Neural progenitor cell (in vitro differentiated cells): ENCODE measurements around the gene LGALS4. TPM values are rescaled to one million over a fixed set of nuclear protein-coding genes. Genes with fewer than 3 reads are reported as not detected.
"Not testable (repeated sequence)": the region's sequence is repeated elsewhere in the genome, so short reads cannot be mapped to it uniquely, and the experiment has no call there.

Experiments used
- DNase-seq: peaks from one replicate; pipeline ENCODE4 v3.0.0-alpha.2; 2016; ENCODE audit warnings: low spot score
- H2AFZ ChIP-seq: fragments of 200-600 bp; sonication (generic); replicated peaks from 2 replicates; pipeline ENCODE4 v1.6.1; 2016; ENCODE audit warnings: antibody characterized with exemption
- H3F3A ChIP-seq: fragments of 200-600 bp; sonication (generic); 2 replicates; pipeline ENCODE4 v1.6.1; 2016; ENCODE audit warnings: antibody characterized with exemption, low read depth
- H3K27ac ChIP-seq: fragments of 200-600 bp; sonication (generic); 2 replicates; pipeline ENCODE4 v1.5.1; 2016; ENCODE audit warnings: mild to moderate bottlenecking
- H3K27me3 ChIP-seq: fragments of 200-600 bp; sonication (generic); 2 replicates; pipeline ENCODE4 v1.6.1; 2016; ENCODE audit warnings: mild to moderate bottlenecking, moderate library complexity
- H3K36me3 ChIP-seq: fragments of 200-600 bp; sonication (generic); 2 replicates; pipeline ENCODE4 v1.5.1; 2016
- H3K4me1 ChIP-seq: fragments of 200-600 bp; sonication (generic); 2 replicates; pipeline ENCODE4 v1.6.1; 2016; ENCODE audit warnings: mixed run types
- H3K4me2 ChIP-seq: fragments of 200-600 bp; sonication (generic); 2 replicates; pipeline ENCODE4 v1.6.1; 2016
- H3K4me3 ChIP-seq: fragments of 200-600 bp; sonication (generic); 2 replicates; pipeline ENCODE4 v1.5.1; 2016
- H3K79me2 ChIP-seq: fragments of 200-600 bp; sonication (generic); 2 replicates; pipeline ENCODE4 v1.6.1; 2016; ENCODE audit warnings: low read depth
- H3K9ac ChIP-seq: fragments of 200-600 bp; sonication (generic); 2 replicates; pipeline ENCODE4 v1.6.1; 2016
- H3K9me3 ChIP-seq: fragments of 200-600 bp; sonication (generic); 2 replicates; pipeline ENCODE4 v1.5.1; 2016; ENCODE audit warnings: low read depth
- H4K20me1 ChIP-seq: fragments of 200-600 bp; sonication (generic); 2 replicates; pipeline ENCODE4 v1.6.1; 2016; ENCODE audit warnings: low read depth
- H3K27ac Mint-ChIP-seq: 3 replicates; pipeline ENCODE4 v1.8.0; 2021; ENCODE audit warnings: mixed read lengths
- H3K27me3 Mint-ChIP-seq: 2 replicates; pipeline ENCODE4 v1.8.0; 2022; ENCODE audit warnings: low read depth, mild to moderate bottlenecking, inconsistent platforms, moderate library complexity, mixed read lengths; ENCODE audit not compliant: insufficient read depth
- H3K36me3 Mint-ChIP-seq: 3 replicates; pipeline ENCODE4 v1.8.0; 2021; ENCODE audit warnings: mixed read lengths
- H3K4me1 Mint-ChIP-seq: 3 replicates; pipeline ENCODE4 v1.8.0; 2021; ENCODE audit warnings: mixed read lengths
- H3K4me3 Mint-ChIP-seq: 3 replicates; pipeline ENCODE4 v1.8.0; 2021; ENCODE audit warnings: mild to moderate bottlenecking, moderate library complexity, mixed read lengths
- H3K9me3 Mint-ChIP-seq: 3 replicates; pipeline ENCODE4 v1.8.0; 2020; ENCODE audit warnings: mixed read lengths
- EZH2 ChIP-seq: fragments of 200-600 bp; sonication (generic); IDR thresholded peaks from 2 replicates; pipeline ENCODE4 v1.6.1; 2017; ENCODE audit warnings: antibody characterized with exemption, mild to moderate bottlenecking, moderate library complexity
- EZH2phosphoT487 ChIP-seq: fragments of 200-600 bp; sonication (generic); IDR thresholded peaks from 2 replicates; pipeline ENCODE4 v1.6.1; 2017; ENCODE audit warnings: antibody characterized with exemption
- total RNA-seq: library from RNA; depleted of rRNA; stranded (reverse); fragments of >200 nt; gene quantifications from 2 replicates; pipeline ENCODE4 v1.2.3, GENCODE V29; 2015; ENCODE audit warnings: low replicate concordance
- TF ChIP-seq, protein P1 (sequence below): fragments of 200-600 bp; sonication (generic); IDR thresholded peaks from 2 replicates; pipeline ENCODE4 v1.5.1; 2017; ENCODE audit warnings: antibody characterized with exemption, mild to moderate bottlenecking

LGALS4 gene
- total RNA-seq, 1 donor from 2014 or later = not detected

DNA sequence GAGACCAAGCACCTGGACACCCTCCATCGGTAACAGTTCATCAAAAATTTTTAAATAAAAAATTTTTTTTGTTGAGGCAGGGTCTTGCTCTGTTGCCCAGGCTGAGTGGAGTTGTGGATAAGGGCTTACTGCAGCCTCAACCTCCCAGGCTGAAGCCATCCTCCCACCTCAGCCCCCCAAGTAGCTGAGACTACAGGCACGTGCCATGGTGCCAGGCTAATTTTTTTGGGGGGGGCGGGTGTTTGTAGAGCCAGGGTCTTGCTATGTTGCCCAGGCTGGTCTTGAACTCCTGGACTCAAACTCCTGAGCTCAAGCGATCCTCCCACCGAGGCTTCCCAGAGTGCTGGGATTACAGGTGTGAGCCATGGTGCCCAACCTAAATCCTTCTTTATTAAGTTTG, 19.1 kb downstream of the LGALS4 start:
- Histone ChIP-seq H3K27me3 (no peaks in the 10 kb centered on the region), H3K9ac (no peak overlapping the region), H3K27ac (no peak overlapping the region), H3K4me2 (no peak overlapping the region), H3F3A (no peaks in the 10 kb centered on the region), H3K9me3 (no peaks in the 10 kb centered on the region), H2AFZ (no peak overlapping the region), H4K20me1 (no peaks in the 10 kb centered on the region), H3K4me1 (no peaks in the 10 kb centered on the region), H3K4me3 (no peak overlapping the region), H3K79me2 (no peaks in the 10 kb centered on the region), H3K36me3 (no peaks in the 10 kb centered on the region)
- H3K27ac Mint-ChIP-seq = no peak overlapping the region
- TF ChIP-seq, protein P1, sequence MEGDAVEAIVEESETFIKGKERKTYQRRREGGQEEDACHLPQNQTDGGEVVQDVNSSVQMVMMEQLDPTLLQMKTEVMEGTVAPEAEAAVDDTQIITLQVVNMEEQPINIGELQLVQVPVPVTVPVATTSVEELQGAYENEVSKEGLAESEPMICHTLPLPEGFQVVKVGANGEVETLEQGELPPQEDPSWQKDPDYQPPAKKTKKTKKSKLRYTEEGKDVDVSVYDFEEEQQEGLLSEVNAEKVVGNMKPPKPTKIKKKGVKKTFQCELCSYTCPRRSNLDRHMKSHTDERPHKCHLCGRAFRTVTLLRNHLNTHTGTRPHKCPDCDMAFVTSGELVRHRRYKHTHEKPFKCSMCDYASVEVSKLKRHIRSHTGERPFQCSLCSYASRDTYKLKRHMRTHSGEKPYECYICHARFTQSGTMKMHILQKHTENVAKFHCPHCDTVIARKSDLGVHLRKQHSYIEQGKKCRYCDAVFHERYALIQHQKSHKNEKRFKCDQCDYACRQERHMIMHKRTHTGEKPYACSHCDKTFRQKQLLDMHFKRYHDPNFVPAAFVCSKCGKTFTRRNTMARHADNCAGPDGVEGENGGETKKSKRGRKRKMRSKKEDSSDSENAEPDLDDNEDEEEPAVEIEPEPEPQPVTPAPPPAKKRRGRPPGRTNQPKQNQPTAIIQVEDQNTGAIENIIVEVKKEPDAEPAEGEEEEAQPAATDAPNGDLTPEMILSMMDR = no peak
- TF ChIP-seq EZH2 = no peak
- TF ChIP-seq EZH2phosphoT487 = no peak
- peaks cover 2% of the 10 kb centered on the region for H3K27me3 Mint-ChIP-seq
- H3K9me3 Mint-ChIP-seq = peaks cover 7% of the 10 kb centered on the region
- no peak for DNase-seq
- peaks cover 3% of the 10 kb centered on the region for H3K4me1 Mint-ChIP-seq
- no peaks in the 10 kb centered on the region for H3K36me3 Mint-ChIP-seq
- H3K4me3 Mint-ChIP-seq = no peak overlapping the region

DNA sequence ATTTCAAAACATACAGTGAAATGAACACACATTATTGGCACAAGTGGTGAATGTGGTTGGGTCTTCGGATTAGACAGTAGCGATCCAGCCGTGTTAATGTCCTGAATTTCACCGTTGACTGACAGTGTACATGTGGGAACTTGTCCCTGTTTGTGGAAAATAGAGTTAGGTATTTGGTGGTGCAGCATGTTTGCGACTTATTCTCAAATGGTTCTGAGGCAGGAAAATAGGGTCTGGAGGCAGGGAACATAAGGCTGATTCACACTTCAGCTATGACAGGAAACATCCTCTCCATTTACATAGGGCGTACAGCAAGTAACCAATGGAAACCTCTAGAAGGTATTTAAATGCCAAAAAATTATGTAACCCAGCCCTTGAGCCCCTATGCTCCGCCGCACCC, 19.6 kb downstream of the LGALS4 start:
- peaks cover 2% of the 10 kb centered on the region for H3K27me3 Mint-ChIP-seq
- H3K9ac ChIP-seq = no peak overlapping the region
- H3K36me3 Mint-ChIP-seq = no peaks in the 10 kb centered on the region
- peaks cover 5% of the 10 kb centered on the region for H3K4me1 Mint-ChIP-seq
- no peaks in the 10 kb centered on the region for H3K27me3 ChIP-seq
- H3F3A ChIP-seq = no peaks in the 10 kb centered on the region
- TF ChIP-seq, protein P1 = no peak
- no peak for TF ChIP-seq EZH2phosphoT487
- TF ChIP-seq EZH2 = no peak
- H4K20me1 ChIP-seq = no peaks in the 10 kb centered on the region
- H2AFZ ChIP-seq = no peak overlapping the region
- no peaks in the 10 kb centered on the region for H3K36me3 ChIP-seq
- H3K9me3 Mint-ChIP-seq = peaks cover 7% of the 10 kb centered on the region
- no peaks in the 10 kb centered on the region for H3K79me2 ChIP-seq
- no peaks in the 10 kb centered on the region for H3K4me1 ChIP-seq
- no peak overlapping the region for H3K4me3 ChIP-seq
- DNase-seq = no peak
- no peak overlapping the region for H3K4me2 ChIP-seq
- H3K27ac ChIP-seq = no peak overlapping the region
- H3K4me3 Mint-ChIP-seq = no peak overlapping the region
- no peaks in the 10 kb centered on the region for H3K9me3 ChIP-seq
- no peak overlapping the region for H3K27ac Mint-ChIP-seq

DNA sequence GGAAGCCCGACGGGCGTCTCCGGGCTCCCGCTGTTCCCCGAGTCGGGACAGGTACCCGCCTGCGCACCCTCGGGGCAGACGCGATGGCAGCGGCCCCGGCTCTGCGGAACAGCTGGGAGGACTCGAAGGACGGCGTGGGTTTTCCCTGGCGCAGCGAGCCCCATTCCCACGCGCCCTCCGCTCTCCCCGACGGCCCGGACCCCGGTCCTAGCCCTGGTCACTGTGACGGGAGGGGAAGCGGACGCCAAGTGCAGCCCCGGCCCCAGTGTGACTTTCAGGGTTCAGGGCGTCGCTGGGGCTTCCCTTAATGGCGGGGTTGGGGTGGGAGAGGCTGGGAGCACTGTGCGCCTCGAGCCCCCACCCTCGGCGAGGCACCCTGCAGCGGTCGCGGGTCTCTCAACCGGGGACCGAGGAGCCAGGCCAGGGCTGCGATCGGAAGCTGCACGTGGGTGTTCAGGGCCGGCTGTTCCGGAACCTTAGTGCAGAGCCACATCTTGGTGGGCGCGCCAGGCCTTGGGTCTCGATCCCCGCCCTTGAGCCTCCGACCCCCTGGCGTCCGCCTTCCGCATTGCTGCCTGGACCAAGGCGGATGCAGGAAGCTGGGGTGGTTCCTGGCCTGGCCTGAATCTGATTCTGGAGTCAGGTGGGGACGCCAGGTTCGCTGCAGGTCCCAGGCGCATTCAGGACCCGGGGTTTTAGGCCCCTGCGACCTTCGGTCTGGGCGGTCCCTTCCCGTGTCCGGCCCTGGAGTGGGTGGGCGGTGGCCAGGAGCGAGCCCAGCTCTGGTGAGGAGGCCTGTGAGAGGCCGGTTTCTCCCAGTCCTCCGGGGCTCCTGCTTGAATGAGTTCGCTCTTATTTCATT, 20.3 kb downstream of the LGALS4 start:
- Histone ChIP-seq H3K36me3 (no peaks in the 10 kb centered on the region), H2AFZ (no peak overlapping the region), H3K9ac (no peak overlapping the region), H3F3A (no peaks in the 10 kb centered on the region), H3K4me2 (no peak overlapping the region), H3K27ac (no peak overlapping the region), H3K27me3 (no peaks in the 10 kb centered on the region), H3K4me3 (no peak overlapping the region), H3K79me2 (no peaks in the 10 kb centered on the region), H4K20me1 (no peaks in the 10 kb centered on the region), H3K9me3 (no peaks in the 10 kb centered on the region), H3K4me1 (no peaks in the 10 kb centered on the region)
- H3K27me3 Mint-ChIP-seq = peaks cover 2% of the 10 kb centered on the region
- TF ChIP-seq, protein P1 = no peak
- TF ChIP-seq EZH2phosphoT487 (no peak), EZH2 (no peak)
- DNase-seq = no peak
- peaks cover 7% of the 10 kb centered on the region for H3K9me3 Mint-ChIP-seq
- no peak overlapping the region for H3K27ac Mint-ChIP-seq
- H3K36me3 Mint-ChIP-seq = no peaks in the 10 kb centered on the region
- H3K4me1 Mint-ChIP-seq = peaks cover 5% of the 10 kb centered on the region
- H3K4me3 Mint-ChIP-seq = no peak overlapping the region

DNA sequence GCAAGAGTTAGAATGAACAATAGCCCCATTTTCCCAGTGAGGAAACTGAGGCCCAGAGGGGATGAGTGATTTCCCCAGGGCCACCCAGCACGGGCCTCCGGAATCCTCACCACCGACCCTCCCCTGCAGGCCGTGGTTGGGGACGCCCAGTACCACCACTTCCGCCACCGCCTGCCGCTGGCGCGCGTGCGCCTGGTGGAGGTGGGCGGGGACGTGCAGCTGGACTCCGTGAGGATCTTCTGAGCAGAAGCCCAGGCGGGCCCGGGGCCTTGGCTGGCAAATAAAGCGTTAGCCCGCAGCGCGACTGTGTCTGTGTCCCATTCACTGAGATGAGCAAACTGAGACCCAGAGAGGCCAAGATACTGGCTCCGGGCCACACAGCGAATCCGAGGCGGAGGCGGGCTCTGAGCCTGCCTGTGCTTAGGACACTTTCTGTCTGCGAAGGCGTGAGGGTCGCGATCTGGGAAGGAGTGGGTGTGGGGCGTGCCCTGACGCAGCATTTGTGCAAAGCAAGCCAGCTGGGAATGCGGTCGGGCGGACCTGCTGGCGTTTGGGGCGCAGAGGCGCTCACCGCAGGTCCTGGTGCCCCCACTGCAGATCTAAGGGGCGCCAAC, 21.2 kb downstream of the LGALS4 start:
- H3K36me3 ChIP-seq, H3K4me3 Mint-ChIP-seq, H3K79me2 ChIP-seq, H3K9me3 ChIP-seq, H3F3A ChIP-seq, H3K36me3 Mint-ChIP-seq, H3K9ac ChIP-seq, H4K20me1 ChIP-seq, H3K27ac ChIP-seq, H3K27me3 ChIP-seq, H3K4me3 ChIP-seq, H3K4me1 ChIP-seq, H3K4me1 Mint-ChIP-seq, DNase-seq, H2AFZ ChIP-seq, H3K9me3 Mint-ChIP-seq, H3K27me3 Mint-ChIP-seq, H3K4me2 ChIP-seq, H3K27ac Mint-ChIP-seq: not testable (repeated sequence)

DNA sequence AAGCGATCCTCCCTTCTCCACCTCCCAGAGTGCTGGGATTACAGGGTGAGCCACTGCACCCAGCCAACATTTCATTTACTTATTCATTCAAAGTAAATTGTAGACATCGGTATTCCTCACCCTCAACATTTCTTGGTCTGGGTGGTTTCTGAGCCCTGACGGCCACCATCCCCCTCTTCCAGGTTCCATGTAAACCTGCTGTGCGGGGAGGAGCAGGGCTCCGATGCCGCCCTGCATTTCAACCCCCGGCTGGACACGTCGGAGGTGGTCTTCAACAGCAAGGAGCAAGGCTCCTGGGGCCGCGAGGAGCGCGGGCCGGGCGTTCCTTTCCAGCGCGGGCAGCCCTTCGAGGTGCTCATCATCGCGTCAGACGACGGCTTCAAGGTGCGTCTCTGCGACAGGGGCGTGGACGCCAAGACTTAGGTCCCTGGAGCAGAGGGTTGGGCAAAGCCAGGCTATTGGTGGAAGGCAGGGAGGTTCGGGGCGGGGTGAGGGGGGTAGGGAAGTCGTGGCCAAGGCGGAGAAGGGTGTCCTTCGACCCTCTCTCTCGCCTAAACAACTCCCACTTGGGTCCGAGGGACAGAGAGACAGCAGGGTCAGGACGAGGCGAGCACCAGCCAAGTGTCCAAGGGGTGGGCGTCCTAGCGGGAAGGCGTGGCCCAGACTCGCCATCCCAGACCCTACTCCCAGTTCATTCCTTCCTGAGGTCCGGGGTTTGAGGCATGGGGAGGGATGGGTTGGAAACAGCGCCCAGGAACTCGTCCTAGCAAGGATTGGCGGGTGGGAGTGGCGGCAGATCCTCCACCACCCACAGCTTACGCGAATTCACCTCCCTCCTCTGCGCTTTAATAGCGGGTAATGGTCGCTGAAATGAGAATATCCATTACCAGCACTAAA, 22.0 kb downstream of the LGALS4 start:
- H3K4me2 ChIP-seq, DNase-seq, H3K4me1 Mint-ChIP-seq: not testable (repeated sequence)

More for the DNA sequence above, 22.0 kb downstream of the LGALS4 start:
- not testable (repeated sequence) for H3F3A ChIP-seq, H3K4me3 Mint-ChIP-seq, H3K27me3 ChIP-seq, H3K9ac ChIP-seq, H3K9me3 ChIP-seq, H3K79me2 ChIP-seq, H3K36me3 Mint-ChIP-seq, H3K4me3 ChIP-seq, H2AFZ ChIP-seq, H4K20me1 ChIP-seq, H3K27ac ChIP-seq, H3K9me3 Mint-ChIP-seq, H3K4me1 ChIP-seq, H3K36me3 ChIP-seq, H3K27ac Mint-ChIP-seq, H3K27me3 Mint-ChIP-seq
